NCI-H1092 treated with DMSO at 0.1 percent for 48 hours (cell line): ENCODE data around the gene SH2D3C.

Experiments
- DNase-seq: peaks from one replicate; lab custom pipeline; 2025; lab: John Stamatoyannopoulos, UW

SH2D3C gene

DNA sequence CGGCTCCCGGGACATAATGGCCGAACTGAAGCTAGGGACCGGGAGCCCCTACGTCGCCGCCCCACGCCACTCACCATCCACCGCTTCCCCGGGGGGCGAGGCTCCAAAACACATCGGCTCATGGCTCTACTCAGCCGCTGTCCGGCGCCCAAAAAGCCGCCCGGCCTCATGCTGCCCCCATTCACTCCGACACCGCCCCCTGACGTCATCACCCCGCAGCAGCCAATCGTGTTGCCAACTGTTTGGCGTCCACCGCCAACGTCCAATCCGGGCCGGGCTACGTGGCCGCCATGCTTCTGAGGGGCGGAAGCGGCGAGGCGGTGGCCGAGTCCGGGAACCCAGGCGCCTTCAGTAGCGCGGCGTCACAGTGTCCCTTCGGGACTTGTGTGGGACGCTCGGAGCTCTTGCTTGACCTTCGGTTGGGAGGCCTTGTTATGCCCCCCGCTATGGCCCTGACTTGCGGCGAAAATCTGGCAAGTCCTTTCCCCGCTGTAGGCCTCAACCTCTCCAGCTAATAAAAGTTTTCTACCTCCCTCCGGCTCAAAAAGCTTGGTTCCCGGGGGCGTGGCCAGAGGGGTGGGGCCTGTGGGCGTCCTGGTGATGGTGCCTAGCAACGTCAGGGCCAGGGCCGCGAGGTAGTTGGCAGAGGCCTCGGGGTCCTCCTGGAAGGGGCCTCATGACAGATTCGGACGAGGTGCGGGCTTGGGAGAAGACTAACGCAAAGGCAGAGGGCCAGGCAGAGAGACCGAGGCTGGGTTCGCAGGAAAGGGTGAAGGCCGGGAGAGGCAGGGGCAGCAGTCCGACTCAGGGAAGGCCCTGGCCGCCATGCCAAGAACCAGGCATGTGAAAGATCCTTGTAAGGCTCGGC, 62.8 kb downstream of the SH2D3C start, which contains the start of the genes PTRH1 and TTC16:
TSS of gene PTRH1 (minus strand) at position 194 of the 868 bp plus-strand sequence. CDS start at position 170, 24 bp downstream.
TSS of gene TTC16 (plus strand) at position 610 of the 868 bp plus-strand sequence. CDS start at position 677, 67 bp downstream.
- DNase-seq: peak; percentile 91

DNA sequence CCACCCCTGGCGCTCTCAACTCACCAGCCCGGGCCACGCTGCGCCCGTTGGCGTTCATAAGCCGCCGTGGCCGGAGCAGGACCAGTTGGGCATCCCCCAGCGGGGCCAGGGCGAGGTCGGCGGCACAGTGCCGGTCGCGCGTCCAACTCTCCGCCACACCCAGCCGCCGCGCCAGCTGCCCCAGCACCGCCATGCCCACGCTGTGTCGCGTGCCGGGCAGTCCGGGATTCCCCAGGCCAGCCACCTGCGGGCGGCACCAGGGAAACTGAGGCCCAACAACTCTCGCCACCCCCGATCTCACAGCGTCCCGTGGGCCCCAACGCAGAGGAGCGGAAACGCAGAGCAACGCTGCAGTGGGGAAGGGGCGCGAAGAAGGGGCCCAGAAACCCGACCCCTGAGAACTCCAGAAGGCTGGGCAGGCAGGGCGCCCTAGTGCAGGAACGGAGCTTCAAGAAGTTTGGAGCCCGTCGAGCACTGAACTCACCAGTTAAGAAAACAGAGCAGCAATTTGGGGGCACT, 63.5 kb downstream of the SH2D3C start:
- no peak for DNase-seq

DNA sequence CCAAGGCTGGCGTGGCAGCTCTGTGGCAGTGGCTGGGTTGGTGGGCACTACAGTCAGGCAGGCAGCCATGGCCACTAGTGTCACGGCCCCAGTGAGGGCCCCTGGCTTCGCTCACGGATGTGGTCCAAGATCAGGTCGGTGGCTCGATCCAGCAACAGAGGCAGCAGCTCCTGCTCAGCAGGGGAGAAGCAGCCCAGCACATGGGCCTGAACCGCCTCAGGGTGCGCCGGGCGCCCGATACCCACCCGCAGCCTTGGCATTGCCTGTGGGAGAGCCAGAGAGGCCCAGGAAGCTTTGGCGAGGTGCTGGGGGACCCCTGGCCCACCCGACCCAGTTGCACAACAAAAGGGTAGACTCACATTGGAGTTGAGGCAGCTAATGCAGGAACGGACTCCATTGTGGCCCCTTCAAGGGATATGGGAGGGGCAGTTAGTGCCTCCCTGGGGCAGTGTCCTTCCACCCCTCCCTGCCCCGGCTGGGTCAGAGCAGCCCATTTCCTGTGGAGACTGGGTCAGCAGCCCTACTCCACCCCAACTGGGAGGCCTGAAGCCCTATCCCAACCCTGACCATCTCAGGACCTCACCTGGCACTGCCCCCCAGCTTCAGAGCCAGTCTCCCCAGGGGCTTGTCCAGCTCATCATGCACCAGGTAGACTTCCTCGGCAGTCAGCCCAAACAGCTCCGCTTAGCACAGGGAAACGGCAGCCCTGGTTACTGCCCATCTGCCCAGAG, 64.3 kb downstream of the SH2D3C start:
- no peak for DNase-seq

DNA sequence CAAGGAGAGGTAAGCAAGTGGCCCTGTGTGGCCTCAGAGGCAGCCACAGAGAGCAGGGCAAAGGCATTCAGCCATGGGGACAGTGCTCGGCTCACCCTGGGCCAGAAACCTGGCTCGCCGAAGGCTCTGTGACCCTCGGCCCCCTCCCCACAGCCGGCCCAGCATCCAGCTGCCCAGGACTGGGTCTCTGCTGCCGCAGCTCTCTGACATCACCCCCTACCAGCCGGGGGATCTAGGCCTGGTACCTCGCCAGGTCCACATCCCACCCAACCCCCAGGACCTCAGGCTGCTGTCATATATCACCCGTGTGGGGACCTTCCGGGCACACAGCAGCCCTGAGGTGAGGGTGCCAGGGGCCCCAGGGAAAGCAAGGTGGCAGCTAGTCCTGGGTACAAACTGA, 65.6 kb downstream of the SH2D3C start:
- no peak for DNase-seq

DNA sequence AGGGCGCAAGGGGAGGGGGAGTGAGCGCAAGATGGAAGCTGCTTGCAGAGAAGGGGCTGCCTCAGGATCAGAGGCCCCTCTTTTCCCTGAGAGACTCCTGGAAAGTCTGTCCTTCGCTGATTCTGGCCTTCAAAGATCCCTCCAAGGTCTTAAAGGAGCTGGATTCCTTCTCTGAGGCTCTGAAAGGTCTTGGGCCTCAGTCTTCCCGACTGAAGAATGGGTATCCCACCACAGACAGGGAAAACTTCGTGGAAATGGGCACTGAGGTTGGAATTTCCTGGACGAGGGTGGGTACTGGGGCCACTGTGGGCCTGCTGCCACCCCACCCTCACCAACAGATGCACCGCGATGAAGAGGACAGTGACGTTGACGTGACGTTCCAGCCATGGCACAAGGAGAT, 66.1 kb downstream of the SH2D3C start:
- no peak for DNase-seq

DNA sequence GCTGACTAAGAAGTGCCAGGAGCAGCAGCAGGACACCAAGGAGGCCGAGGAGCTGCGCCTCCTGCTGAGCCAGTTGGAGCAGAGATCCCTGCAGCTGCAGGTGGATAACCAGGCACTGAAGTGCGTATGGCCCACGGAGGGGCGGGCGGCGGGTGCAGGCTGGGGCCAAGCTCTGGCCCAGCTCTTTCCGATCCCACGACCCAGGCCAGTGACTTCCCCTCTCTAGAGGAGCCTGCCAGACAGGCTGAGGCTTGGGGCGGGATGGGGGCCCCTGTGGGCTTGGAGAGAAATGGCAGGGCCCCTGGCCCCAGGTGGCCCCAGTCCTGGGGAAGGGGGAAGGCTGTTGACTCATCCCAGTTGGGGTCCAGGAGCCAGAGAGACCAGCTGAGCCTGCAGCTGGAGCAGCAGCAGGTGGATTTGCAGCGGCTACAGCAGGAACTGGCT, 66.6 kb downstream of the SH2D3C start:
- DNase-seq: peak; percentile 34

DNA sequence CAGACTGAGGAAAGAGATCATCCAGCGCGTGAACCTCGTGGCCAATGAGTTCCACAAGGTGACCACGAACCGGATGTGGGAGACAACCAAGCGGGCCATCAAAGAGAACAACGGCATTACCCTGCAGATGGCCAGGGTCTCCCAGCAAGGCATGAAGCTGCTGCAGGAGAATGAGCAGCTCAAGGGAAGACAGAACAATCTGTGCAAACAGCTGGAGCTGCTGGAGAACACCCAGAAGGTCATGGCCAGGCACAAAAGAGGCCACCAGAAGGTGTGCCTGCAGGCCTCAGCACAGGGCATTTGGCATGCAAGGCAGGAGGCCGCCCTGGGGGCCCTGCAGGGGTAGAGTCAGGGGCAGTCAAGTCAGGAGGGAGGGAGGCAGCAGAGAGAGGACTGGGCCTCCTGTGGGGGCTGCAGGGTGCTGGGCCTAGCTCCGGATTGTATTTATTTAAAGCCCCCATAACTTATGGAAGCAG, 67.2 kb downstream of the SH2D3C start:
- DNase-seq: no peak

DNA sequence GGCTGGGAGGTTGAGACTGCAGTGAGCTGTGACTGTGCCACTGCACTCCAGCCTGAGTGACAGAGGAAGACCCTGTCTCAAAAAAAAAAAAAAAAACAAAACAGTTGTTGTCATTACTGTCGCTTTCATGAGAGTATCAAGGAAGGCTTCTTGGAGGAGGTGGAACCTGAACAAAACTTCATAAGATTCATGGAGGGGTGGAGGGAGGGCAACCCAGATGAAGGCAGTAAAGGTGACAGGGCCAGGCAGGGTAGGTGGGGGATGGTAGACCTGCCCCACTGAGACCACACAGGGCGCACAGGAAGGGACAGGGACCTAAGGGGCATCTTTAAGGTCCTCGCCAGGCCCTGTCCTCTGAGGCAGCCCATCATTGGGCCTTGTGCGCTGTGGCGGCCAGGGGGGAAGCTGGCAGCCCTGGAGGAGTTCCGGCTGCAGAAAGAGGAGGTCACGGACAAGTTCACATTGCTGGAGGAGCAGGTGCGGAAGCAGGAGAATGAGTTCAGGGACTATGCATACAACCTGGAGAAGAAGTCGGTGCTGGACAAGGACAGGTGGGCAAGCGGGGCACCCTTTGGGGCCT, 68.2 kb downstream of the SH2D3C start:
- no peak for DNase-seq

DNA sequence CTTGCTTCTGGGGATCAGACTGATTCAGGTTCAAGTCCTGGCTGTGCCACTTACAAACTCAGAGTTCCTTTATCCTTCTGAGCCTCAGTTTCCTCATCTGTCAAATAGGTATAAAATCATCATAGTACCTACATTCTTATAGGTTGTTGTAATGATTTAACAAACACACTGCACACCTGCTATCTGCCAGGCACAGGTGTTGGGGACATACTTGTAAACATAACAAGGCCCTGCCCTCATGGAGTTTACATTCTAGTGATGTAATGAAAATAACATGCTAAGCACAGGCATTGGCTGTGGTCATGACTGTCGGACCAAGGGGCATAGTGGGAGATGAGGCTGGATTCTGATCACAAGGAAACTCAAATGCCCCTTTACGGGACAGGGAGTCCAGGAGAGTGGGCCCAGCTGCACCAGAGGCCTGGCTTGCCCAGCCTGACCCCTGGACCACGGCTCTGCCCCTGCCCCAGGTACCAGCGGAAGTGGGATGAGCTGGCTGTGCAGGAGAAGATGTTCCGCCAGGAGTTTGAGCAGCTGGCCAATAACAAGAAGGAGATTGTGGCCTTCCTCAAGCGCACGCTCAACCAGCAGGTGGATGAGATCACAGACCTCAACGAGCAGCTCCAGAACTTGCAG, 69.4 kb downstream of the SH2D3C start:
- no peak for DNase-seq

DNA sequence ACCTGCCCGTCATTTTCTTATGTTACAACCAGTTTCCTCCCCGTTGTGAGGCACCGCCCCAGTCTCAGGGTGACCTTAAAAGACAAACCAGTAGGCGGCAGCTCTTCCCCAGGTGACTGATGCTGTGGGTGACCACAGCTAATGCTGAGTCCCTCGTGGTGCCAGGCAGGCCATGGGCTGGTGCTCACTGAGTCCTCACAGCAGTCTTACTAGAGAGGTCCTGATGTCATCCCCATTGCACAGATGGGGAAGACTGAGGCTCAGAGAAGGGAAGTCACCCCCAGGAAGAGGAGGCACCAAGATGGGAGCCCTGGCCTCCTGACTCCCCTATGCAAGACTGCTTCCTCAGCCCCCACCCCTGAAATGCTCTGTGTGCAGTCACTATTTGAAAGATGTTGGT, 70.7 kb downstream of the SH2D3C start:
- no peak for DNase-seq

DNA sequence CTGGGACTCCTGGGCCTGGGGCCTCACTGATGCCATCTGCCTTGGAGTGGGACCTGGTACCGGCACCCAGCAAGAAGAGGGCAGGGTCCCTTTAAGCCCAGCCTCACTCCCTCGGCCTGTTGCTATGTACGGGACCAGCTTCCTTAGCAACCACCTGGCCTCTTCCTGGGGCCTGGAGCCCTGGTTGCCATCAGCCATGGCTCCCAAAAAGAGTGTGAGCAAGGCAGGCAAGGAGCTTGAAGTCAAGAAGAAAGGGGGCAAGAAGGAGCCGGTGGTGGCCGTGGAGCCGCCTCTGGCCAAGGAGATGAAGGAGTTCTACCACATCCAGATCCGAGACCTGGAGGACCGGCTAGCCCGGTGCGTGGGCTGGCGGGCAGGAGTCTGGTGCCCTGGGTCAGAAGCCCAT, 71.6 kb downstream of the SH2D3C start, which contains the start of gene CFAP157:
TSS of gene CFAP157 (plus strand) at position 153 of the 406 bp plus-strand sequence. CDS start at position 197, 44 bp downstream.
- DNase-seq: no peak

DNA sequence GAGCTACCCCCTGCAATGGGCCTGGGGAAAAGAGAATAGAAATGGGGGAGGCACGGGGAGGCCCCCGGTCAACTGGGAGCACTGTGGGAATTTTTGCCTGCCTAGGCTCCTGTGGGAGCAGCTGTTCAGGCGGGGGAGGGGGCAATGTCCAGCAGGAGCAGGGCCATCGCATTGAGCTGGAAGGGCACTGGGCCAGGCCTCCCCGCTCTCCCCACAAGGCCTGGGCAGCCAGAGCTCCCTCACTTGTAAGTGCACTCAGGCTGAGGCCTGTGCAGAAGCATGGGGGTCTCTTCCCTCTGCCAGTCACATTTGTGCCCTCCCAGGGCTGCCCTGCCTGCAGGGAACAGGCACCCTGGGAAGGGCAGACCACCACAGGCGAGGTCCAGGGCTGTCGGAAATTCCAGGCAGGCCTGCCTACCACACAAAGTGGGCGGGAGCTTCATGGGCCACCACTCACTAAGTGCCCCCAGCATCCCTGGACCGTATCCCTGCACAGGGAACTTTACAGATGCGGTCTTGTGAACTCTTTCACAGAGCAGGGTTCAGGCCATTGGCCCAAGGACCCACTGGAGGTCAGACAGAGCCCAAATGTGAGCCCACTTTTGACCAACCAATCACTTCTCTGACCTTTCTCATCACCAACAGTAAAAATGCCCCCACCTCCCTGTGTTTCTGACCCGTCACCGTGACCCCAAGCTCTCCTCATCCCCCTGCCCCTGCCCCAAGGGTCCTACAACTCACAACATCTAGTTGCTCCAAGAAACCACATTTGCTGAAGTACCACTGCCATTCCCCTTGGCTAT, 72.7 kb downstream of the SH2D3C start:
- no peak for DNase-seq

DNA sequence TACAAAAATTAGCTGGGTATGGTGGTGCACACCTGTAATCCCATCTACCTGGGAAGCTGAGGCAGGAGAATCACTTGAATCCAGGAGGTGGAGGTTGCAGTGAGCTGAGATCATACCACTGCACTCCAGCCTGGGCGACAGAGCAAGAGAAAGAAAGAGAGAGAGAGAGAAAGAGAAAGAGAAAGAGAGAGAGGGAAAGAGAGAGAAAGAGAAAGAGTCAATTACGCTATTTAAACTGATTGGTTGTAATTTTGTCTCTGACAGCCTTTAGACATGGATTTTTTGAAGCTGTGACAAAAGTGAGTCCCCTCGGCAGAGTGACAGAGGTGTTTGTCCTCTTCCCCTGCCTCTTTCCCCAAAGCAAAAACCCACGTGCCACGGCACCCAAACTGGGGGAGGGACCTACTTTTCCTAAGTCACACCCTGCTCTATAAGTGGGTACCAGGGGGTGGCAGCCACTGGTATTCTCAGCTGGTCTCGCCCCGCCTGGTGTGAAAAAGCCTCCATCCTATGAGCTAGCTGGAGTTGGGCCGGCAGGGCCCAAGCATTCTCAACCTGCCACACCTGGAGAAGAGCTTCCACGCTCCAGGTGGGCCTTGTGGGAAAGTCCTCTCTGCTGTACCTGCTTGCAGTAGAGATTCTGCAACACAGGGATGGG, 75.0 kb downstream of the SH2D3C start:
- DNase-seq: no peak

DNA sequence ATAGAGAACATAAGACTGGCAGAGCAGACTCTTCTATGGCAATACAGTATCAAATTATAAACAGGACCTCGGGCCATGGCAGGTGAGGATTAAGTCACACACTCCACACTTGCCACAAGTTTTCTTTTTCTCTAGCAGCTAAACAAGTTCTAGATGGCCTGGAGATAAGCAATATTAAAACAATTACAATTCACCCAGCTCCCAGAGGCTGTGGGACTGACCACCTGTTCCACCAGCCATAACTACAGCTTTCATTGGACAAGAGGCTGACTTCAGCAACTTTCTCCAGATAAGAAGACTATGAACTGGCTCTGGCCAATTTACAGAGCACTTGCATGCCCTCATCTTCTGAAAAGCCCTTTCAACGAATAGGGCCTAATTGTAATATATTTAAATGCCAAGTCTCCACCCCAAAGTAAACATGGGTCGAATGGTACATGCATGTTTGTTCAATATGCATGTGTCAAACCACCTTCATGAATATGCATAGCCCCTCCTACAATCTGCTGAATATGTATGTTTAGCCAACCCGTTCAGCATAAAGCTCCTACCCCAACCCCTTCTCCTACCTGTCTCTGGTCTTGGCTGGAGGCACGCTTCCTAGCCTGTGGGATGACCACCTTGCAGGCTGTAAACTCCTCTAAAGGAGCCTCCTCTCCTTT, 77.7 kb downstream of the SH2D3C start:
- no peak for DNase-seq

DNA sequence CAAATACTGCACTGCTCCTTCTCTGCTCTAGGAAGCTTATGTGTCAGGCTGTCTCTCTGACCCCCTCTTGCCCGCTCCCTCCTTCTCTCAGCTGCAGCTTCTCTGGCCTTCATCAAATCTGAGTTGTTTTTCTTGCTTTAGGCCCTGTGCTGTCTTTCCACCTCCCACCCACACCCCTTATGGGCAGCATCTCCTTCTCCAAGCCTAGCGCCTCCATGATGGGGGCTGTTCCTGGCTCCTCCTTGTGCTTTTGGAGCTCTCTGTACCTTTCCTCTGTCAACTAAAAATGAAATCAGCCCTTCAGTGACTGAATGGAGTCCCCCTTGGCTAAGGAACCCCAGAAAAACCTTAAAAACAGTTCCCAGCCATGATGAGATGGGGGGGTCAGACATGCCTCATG, 78.3 kb downstream of the SH2D3C start:
- DNase-seq: no peak

DNA sequence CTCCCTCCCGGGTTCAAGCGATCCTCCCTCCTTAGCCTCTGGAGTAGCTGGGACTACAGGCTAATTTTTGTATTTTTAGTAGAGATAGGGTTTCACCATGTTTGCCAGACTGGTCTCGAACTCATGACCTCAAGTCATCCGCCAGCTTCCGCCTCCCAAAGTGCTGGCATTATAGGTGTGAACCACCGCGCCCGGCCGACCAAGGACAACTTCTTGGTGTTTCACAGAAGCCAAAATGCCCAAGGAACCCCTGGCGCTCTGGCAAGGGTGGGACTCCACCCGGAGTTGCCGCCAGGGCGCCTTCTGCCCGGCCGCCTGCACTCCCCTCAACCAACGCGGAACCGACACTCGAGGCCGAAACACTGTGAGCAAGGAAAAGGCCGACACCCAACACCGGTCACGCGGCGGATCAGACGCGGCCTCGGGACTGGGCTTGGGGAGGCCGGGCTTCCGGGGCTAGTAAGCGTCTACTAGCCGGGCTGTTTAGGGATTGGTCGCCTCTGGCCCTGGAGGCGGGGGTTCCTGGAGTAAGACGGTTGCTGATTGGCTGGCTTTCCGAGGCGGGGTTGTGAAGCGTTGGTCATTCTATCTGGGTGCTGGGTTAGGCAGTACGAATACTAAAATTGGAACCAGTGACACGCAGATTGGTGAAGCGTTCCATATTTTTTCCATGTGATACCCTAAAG, 79.3 kb downstream of the SH2D3C start:
- peak; percentile 72 for DNase-seq

DNA sequence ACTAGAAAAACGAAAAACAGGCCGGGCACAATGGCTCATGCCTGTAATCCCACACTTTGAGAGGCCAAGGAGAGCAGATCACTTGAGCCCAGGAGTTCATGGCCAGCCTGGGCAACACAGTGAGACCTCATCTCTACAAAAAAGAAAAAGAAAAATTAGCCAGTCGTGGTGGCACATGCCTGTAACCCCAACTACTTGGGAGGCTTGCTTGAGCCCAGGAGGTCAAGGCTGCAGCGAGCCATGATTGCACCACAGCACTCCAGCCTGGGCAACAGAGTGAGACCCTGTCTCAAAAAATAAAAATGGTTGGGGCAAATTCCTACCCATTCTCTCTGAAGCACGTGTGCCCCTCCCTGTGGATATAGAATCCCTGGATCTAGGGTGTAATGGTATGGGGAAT, 80.1 kb downstream of the SH2D3C start:
- DNase-seq: no peak

DNA sequence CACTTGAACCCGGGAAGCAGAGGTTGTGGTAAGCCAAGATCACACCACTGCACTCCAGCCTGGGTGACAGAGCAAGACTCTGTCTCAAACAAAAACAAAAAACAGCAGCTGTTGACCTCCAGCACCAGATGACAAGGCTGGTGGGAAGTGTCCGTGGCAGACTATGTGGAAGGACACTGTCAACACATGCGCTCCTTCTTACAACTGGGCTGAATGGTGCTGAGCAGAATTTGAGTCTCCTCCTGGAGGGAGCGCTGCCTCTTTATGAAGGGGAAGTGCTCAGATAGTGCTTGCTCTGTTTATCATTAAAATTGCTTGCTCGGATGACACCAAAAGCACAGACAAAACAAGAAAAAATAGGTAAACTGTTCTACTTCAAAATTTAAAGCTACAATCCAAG, 80.9 kb downstream of the SH2D3C start:
- DNase-seq: no peak
